HG02798 (cell line): Measurements from ENCODE around the gene SEPTIN5.

ENCODE experiments used
- ATAC-seq: cut with Tn5 transposase; IDR thresholded peaks from one replicate; pipeline ENCODE4 v1.9.1; 2021; ENCODE audit warnings: mild to moderate bottlenecking; ENCODE audit not compliant: unreplicated experiment, poor library complexity

SEPTIN5 gene

GRCh38 chr22:19757140-19757984 is 43.1 kb downstream of the SEPTIN5 start:
- no peak for ATAC-seq

GRCh38 chr22:19757985-19758895 is 43.9 kb downstream of the SEPTIN5 start:
- no peak for ATAC-seq

DNA sequence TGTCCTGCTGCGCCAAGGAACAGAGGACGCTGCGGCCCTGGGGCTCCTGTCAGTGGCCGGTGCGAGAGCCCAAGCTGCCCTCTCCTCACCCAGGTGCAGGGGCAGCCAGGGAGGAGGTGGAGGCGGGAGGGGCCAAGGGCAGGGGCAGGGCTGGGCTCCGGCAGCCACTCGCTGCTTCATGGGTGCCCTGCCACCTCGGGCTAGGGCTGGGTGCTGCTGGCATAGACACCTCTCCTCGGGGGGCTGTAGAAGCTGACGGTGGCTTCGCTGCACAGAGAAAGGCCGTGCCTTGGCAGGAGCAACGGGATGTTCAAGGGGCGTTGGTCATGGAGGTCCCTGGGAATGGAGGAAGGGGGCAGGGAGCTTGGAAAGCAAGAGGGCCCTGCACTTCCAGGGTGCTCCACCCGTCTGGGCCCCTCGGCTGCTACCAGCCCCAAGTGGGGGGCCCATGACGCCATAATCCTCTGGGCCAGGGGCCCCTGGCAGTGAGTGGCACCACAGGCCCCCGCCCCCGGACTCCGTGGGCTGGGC is 44.7 kb downstream of the SEPTIN5 start:
- ATAC-seq, result no peak

DNA sequence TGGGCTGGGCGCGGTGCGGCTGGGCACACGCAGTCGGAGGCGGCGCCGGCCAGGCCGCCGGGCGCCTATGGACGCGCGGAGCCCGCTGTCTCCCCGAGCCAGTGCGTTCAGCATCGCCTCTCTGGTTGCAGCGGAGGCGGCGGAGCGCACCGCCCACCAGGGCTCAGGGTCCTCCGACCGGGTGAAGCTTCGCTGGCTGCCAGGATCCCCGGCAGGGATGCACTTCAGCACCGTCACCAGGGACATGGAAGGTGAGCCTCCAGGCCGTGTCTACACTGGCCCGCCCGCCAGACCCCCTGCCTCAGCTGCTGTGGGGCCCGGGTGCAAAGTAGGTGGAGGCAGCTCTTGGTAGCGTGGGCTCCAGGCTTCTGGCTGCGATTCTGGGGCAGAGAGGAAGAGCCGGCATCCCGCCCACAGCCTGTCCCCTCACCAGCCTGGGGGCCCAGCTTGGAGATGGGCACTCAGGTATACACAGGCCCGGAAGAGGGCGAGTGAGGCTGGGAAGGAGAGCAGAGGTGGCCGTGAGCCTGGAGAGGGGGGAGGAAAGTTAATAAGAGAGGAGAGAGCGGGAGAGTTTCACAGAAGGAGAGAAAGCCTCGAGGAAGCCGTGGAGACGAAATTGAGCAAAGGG is 45.2 kb downstream of the SEPTIN5 start:
- ATAC-seq, result no peak

DNA sequence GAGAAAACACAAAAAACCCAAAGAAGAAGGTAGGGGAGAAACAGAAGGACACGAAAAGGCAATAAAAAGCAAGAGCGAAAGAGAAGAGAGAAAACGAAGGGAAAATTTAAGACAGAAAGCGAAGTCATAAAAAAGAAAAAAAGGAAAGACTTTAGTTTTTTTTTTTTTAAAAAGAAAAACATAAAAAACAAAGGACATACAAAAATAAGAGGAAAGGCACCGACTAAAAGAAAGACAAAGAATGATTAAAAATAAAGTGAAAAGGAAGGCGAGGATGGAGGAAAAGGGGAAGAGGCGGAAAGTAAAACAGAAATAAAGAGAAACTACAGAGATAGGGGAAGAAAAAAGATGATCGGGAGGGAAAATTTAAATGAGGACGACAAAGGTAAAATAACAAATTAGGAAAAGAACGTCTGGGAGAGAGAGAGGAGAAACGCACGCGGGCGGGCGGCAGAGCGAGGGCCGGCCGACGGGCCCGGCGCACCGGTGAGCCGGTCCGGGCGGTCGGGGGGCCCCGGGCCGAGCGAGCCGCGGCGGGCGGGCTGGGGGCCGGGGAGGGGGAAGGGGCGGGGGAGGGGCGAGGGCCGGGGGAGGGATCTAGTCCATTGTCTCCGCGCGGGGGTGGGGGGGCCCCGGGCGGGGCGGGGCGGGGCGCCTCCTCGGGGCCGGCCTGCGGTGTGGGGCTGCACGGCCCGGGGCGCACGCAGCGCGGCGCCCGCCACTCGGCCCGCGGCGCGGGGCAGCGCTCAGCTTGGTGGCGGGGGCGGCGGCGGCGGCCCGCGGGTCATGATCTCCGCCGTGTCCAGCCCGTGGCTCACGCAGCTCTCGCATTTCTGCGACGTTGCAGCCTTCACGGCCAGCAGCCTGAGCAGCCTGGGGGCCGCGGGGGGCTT is 46.0 kb downstream of the SEPTIN5 start, which contains the start of gene TBX1:
Gene TBX1 (plus strand): TSS at position 721 of the 893 bp plus-strand sequence. CDS start 66 bp downstream, at position 787.
- no peak for ATAC-seq

GRCh38 chr22:19760951-19761724 is 46.8 kb downstream of the SEPTIN5 start:
- ATAC-seq, result no peak

GRCh38 chr22:19761725-19762567 is 47.6 kb downstream of the SEPTIN5 start:
- ATAC-seq, result no peak

- no peak for ATAC-seq
These were observed 48.5 kb downstream of the SEPTIN5 start for GRCh38 chr22:19762568-19763457.

GRCh38 chr22:19763458-19764298 is 49.4 kb downstream of the SEPTIN5 start:
- no peak for ATAC-seq

DNA sequence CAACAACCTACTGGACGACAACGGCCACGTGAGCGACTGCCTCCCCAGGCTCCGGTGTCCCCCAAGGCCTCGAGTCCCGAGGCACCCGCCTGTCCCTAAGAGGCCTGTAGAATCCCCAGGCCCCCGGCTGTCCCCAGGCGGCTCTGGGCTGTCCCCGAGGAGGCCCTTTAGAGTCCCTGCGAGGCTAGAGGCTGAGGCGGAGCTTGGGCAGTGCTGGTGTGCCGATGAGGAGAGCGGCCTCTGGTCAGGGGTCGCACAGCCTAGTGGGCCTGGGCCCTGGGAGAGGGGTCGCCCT is 49.9 kb downstream of the SEPTIN5 start:
- no peak for ATAC-seq

- ATAC-seq, result no peak
These were observed 50.6 kb downstream of the SEPTIN5 start for GRCh38 chr22:19764636-19765476.

GRCh38 chr22:19765477-19766239 is 51.4 kb downstream of the SEPTIN5 start:
- ATAC-seq, result no peak

GRCh38 chr22:19766240-19766510 is 51.9 kb downstream of the SEPTIN5 start:
- no peak for ATAC-seq

DNA sequence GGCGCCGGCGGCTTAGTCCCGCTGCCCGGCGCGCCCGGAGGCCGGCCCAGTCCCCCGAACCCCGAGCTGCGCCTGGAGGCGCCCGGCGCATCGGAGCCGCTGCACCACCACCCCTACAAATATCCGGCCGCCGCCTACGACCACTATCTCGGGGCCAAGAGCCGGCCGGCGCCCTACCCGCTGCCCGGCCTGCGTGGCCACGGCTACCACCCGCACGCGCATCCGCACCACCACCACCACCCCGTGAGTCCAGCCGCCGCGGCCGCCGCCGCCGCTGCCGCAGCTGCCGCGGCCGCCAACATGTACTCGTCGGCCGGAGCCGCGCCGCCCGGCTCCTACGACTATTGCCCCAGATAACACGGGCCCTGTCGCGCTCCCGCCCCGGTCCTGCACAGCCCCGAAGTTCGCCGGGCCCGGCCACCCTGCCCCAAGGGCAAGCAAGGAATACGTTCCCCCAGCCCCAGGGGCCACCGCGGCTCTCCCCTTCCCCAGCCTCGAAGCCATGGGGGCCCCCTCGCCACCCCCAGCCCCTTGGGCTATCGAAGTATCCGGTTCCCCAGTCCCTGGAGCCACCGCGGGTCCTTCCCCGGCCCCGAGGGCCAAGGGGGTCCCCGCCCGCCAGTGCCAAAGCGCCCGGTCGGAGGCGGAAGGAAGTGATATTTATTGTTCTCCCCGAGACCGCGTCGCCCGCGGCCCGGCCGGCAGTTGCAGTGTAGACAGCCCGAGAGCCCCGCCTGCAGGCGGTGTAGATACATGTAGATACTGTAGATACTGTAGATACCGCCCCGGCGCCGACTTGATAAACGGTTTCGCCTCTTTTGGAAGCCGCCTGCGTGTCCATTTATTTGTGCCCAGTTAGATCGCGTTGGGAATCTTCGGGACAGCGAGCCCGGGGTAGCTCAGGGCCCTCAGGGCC is 52.5 kb downstream of the SEPTIN5 start:
- no peak for ATAC-seq
